GM18526 (cell line): ENCODE results near the gene RBP2.

Experiments used
- POLR2A ChIP-seq: IDR thresholded peaks from 3 replicates; pipeline ENCODE4 v1.6.1; 2011; ENCODE audit not compliant: insufficient read length; ENCODE audit errors: extremely low read depth

The RBP2 gene

DNA sequence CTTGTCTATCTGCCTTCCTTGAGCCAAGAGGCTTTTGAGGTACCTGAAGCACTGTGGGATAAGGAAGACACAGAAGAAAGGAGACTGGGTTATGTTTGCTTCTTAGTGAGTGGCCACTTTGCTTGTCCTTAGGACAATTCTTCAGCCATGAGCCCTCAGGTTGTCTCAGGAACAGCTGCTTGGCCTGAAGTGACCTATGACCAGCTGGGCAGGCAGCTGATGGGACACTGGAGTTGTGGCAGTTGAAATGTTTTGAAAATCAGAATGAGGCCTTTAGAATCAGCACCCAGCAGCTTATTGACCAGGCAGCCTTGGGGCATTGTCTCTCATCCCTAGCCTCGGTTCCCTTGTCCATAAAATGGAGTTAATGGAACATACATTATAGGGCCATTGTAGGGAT, 37.0 kb downstream of the RBP2 start:
- no peak for TF ChIP-seq POLR2A

GRCh38 chr3:139434764-139435307, 41.5 kb downstream of the RBP2 start:
- no peak for TF ChIP-seq POLR2A

DNA sequence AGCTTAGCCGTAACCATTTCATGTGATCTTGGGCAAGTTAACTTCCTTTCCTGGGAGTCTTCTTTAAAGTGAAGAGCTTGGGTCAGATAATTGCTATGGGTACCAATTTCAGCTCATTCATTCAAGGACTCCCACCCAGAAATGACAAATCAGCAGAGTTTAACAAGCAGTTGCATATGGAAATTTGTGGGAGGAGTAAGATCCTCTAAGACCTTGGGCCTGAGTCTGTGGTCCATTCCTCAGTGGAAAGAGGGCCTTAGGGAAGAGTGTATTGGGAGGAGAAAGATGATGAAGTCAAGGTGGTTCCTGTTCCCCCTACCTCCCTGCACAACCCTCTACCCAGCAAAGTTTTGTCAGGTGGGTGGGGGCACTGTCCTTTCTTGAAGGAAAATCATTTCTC, 42.1 kb downstream of the RBP2 start:
- no peak for TF ChIP-seq POLR2A

DNA sequence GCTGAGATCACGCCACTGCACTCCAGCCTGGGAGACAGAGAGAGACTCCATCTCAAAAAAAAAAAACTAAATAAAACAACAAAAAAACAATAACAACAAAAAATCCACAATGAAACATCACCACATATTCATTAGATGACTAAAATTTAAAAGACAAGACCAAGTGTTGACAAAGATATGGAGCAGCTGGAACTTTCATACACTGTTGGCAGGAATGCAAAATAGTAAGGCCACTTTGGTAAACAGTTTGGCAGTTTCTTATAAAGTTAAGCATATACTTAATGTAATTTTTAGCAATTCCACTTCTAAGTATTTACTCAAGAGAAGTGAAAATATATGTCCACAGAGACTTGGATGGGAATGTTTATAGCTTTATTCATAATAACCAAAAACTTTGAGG, 43.2 kb downstream of the RBP2 start:
- no peak for TF ChIP-seq POLR2A

DNA sequence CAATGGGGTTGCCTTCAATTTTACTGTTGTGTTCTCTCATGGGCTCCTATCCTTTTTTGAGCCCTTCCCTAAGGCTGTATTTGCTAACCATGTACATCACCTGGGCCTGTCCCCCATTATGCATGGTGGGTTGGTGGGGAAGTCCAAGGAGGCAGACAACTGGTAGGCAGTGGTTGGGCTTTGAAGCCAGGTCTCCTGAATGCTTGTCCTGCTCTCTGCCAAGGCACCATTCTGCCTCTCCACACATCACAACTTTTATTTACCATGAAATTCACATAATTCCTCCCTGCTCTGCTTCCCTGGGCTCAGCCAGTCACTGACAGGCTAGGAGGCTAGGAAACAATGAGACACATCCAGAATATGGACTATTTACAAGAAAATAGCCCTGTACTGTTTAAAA, 45.8 kb downstream of the RBP2 start:
- no peak for TF ChIP-seq POLR2A

DNA sequence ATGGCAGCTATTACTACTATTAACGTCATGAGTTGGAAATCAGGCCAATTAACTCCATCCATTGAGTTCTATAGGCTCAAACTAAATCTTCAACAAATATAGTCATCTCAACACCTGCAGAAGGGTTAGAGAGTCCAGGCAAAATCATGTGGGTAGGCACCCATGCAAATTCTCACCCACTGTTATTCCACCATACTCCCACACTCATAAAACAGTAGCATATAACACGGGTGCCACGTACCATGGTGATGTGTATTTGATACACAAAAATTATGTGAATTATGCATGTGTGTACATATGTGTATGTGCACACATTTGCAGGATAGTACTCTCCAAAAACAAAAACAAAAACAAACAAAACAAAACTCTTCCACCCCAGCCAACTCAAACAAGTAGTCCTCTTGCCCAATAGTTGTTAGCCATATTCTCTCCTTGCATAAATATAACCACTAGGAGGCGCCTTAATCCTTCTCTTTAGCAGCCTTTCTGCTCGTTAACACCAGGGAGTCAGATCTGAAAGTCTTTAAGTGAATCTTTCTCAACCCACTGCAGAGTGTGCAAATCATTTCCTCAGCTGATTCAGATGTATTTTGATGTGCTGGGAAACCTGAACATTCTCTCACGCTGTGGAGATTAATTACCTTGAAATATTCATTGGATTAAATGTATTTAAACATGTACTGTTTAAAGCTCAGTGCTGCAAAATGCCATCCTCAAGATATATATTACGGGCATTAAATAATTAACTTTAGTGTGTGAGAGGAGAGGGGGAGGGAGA, 48.8 kb downstream of the RBP2 start:
- no peak for TF ChIP-seq POLR2A

DNA sequence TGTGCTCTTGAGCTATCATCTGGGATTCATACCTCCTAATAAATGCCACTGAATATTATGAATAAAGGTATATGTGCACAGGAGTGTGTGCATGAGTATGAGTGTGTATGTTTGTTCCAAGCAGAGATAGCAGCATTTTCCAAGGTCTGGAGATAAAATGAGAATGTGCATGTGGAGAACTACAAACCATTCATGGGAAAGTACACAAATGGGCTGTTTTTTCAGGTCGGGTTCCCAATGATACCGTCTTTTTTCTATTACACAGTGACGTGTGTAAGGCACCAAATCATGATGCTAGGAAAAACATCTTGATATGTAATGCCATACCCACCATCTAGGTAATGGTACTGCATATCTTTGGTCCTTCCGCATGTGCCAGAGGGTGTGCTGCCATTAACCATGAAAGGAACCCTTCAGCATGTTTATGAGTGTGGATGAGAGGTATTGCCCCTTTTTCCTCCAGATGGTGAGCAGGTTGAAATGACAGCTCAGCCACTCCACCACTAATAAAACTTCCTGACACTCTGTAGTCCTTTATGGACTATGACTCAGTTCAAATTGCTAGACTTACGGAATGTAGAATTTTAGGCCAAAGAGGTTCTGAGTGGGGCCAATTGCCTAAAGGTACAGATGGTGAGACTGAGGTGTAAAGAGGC, 50.4 kb downstream of the RBP2 start:
- TF ChIP-seq POLR2A: no peak

DNA sequence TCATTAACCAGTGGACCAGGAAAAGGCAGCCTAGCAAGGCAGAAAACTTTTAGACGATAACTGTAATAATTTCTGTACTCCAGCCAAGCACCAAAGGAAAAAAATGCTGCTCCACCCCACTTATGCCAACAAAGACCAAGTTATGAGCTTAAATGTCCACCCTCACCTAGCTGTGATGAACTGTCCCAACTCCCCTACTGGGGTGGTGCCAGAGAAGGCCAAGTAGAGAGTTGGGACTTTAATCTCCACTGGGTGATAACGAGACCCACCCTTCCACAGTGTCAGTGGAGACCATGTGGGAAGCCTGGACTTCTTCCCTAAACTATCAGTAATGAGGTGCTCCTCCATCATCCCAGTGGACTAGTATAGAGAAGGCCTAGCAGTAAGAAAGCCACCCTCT, 53.1 kb downstream of the RBP2 start:
- TF ChIP-seq POLR2A: no peak

DNA sequence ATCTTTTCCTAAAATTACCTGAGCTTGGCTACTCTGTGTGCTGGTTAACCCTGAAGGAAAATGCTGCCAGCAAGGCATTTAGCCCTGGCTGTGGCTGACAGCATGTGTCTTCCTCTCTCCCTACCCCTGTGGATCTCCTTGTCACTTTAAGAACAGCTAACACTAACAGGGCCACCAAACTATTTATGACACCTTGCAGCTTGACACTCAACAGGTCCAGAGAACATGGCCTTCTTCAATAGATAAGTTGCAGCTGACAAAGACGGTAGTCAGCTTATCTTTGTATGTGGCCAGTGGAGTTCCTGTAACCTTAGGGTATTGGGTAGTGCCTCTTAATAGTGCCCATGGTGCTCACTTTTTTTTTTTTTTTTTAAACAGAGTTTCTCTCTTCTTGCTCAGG, 54.9 kb downstream of the RBP2 start:
- TF ChIP-seq POLR2A: no peak

- TF ChIP-seq POLR2A: no peak
Measured at GRCh38 chr3:139421040-139421439, 55.3 kb downstream of the RBP2 start.

GRCh38 chr3:139418144-139418543, 58.2 kb downstream of the RBP2 start:
- no peak for TF ChIP-seq POLR2A

DNA sequence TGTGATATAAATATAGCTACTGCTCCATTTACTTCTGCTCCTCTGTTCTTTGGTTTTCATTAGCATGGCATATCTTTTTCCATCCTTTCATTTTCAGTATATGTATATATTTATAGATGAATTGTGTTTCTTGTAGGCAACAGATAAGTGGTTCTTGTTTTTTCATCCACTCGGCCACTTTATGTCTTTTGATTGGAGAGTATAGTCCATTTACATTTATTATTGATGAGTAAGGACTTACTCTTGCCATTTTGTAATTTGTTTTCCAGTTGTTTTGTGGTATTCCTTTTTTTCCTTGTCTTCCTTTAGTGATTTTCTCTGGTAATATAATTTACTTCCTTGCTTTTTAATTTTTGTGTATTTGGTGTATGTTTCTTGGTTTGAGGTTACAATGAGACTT, 60.0 kb downstream of the RBP2 start:
- no peak for TF ChIP-seq POLR2A

GRCh38 chr3:139414608-139415224, 61.6 kb downstream of the RBP2 start:
- TF ChIP-seq POLR2A: no peak
